ENCODE measurements around the gene PIGO.

- TF ChIP-seq CTCF (IDR thresholded peaks at IDR 0.05; ENCODE audit: low read length) (no peak), EZH2 (IDR thresholded peaks at IDR 0.05; ENCODE audit: borderline replicate concordance, low read length) (no peak)
These were observed 6.6 kb upstream of the PIGO start, which contains the start of gene STOML2 for GRCh38 chr9:35102769-35103659.

All from OCI-LY1 (cell line).